Measurements from ENCODE around the gene NDUFB7.
"Not testable (repeated sequence)": the region's sequence is repeated elsewhere in the genome, so short reads cannot be mapped to it uniquely, and the experiment has no call there.

The NDUFB7 gene

DNA sequence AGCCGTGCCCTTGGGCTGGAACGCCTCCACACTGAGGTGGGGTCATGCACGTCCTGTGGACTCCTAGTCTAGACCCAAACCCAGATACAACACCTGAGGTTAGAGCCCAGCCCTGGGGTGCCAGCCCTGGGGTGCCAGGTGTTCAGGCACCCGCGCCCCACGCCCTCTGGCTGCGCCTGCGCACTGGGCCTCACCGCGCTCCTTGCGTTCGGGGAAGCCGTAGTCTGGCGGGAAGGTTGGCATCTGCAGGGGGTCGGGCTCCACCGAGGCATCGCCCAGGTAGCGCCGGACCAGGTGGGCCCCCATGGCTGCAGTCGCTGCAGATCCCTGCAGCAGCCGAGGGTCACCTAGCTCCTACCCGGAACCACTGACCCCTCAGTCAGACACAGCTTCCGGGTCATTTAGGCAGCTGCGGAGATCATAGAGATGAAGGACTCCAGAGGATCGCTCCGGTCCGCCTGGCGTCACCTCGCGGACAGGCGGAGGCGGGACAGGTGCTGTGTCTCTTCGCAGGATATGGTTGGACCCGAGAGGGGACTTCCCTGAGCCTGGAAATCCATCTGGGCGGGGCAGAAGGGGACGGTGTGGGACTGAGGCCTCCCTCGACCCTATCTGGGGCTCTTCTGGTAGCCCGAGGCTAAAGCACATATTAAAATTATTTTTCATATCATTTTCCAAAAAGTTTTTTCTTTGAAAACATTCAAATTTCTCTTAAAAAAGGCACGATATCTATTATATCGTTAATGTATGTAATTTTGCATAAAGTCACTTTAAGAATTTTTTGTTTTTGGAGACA, at the start of gene NDUFB7:
TSS of gene NDUFB7 (minus strand) at position 372 of the 796 bp plus-strand sequence. CDS start at position 306, 66 bp downstream.
- DNase-seq: peak; percentile 95

- no peak for DNase-seq
Measured at GRCh38 chr19:14619404-14619803, 47.5 kb upstream of the NDUFB7 start.

GRCh38 chr19:14616407-14616806, 44.5 kb upstream of the NDUFB7 start:
- DNase-seq: no peak

DNA sequence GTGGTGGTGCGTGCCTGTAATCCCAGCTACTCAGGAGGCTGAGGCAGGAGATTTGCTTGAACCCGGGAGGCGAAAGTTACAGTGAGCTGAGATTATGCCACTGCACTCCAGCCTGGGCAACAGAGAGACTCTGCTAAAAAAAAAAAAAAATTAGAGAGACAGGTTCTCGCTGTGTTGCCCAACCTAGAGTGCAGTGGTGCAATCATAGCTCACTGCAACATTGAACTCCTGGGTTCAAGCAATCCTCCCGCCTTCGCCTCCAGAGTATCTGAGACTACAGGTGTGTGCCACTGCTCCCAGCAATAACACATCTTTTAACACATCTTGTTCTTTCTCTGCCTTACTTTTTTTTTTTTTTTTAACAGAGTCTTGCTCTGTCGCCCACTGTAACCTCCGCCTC, 43.8 kb upstream of the NDUFB7 start:
- no peak for DNase-seq

GRCh38 chr19:14614099-14614412, 42.2 kb upstream of the NDUFB7 start:
- no peak for DNase-seq

DNA sequence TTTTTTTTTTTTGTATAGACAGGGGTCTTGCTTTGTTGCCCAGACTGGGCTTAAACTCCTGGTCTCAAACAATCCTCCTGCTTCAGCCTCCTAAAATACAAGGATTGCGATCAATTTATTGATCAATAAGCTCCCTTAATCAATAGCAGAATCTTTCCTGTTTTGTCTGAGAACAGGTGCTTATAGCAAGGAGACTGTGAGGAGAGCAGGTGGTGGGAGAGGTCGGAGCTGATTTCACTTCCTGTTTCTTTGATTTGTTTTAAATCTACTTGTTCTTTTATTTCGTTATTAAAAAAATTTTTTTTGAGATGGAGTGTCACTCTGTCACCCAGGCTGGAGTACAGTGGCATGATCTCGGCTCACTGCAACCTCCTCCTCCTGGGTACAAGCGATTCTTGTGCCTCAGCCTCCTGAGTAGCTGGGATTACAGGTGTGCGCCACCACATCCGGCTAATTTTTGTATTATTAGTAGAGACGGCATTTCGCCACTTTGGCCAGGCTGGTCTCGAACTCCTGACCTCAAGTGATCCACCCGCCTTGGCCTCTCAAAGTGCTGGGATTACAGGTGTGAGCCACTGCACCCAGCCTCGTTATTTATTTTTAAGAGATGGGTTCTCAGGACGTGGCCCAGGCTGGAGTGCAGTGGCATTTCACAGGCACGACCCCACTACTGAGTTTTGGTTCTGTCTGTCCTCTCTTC, 41.7 kb upstream of the NDUFB7 start:
- DNase-seq: not testable (repeated sequence)

DNA sequence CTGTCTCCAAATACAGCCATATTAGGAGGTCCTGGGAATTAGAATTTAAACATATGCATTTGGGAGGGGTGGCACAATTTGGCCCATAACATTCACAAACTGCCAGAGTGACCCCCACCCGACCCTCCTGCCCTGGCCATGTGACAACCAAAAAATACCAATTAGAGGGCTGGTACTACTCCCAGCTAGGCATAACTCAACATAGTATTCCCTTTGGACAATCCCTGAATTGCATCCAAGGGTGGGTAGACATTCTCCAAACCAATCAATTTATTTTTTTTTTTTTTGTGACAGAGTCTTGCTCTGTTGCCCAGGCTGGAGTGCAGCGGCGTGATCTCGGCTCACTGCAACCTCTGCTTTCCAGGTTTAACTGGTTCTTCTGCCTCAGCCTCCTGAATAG, 40.8 kb upstream of the NDUFB7 start:
- no peak for DNase-seq

- not testable (repeated sequence) for DNase-seq
Measured at GRCh38 chr19:14612242-14612641, 40.4 kb upstream of the NDUFB7 start.

DNA sequence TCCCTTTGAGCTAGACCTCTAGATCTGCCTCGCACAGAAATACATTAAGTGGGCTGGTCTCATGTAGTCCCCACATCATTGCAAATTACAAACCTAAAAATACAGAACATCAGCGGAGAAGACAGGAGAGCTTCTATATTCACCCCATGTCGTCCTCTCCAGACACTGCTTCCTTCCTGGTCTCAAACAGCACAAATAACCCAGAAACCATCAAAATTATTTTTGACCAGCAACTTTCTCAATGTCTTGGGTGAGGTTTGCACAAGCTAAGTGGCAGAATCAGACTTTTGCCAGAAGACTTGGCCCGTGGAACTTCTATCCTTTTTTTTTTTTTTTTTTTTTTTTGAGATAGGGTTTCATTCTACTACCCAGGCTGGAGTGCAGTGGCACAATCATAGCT, 39.2 kb upstream of the NDUFB7 start:
- no peak for DNase-seq

GRCh38 chr19:14606627-14607026, 34.8 kb upstream of the NDUFB7 start:
- DNase-seq: no peak

DNA sequence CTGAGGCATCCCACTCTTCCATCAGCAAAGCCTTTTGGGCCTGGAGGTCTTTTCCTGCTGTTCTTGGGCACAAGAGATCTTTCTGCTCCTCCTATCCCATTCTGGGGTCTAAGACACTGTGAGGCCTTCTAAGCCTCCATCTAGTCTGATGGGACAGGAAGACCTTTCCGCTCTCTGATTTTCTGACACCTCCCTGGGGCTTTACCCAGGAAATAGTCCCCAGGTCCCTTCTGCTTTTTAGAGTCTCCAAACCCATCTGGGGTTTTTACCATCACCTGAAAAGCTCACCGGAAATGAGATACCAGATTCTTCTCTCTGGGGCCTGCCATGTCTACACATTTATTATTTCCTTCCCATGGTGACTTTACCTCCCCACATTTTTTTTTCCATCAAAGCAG, 32.1 kb upstream of the NDUFB7 start:
- no peak for DNase-seq

- no peak for DNase-seq
Measured at GRCh38 chr19:14599548-14600147, 27.8 kb upstream of the NDUFB7 start.

DNA sequence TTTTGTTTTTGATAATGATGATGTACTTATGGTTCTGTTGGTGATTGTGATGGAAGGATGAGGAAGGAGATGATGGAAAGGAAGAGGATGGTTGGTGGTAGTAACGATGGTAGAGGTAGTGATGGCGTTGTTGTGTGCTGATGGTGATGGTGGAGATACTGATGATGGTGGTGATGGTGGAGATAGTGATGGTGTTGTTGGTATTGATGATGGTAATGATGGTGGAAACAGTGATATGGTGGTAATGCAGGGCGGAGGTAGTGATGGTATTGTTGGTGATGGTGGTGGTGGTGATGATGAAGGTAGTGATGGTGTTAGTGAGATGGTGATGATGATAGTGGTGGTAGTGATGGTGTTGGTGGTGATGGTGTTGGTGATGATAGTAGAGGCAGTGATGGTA, 23.7 kb upstream of the NDUFB7 start:
- DNase-seq: no peak

DNA sequence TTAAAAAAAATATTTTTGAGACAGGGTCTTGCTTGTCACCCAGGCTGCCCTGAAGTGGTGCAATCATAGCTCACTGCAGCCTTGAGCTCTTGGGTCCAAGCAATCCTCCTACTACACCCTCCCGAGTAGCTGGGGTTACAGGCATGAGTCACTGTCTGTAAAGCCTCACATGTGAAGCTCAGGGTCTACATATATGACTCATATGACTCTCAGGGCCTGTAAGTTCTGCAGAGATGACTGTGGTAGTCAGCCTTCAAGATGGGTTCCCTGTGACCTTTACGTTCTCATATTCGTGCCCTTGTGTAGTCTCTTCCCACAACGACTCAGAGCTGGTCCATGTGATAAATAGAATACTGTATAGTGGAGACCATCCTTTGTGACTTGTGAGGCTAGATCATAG, 17.6 kb upstream of the NDUFB7 start:
- DNase-seq: not testable (repeated sequence)

GRCh38 chr19:14585187-14585586, 13.3 kb upstream of the NDUFB7 start:
- DNase-seq: not testable (repeated sequence)

- DNase-seq: not testable (repeated sequence)
Measured at GRCh38 chr19:14584372-14584771, 12.5 kb upstream of the NDUFB7 start.

DNA sequence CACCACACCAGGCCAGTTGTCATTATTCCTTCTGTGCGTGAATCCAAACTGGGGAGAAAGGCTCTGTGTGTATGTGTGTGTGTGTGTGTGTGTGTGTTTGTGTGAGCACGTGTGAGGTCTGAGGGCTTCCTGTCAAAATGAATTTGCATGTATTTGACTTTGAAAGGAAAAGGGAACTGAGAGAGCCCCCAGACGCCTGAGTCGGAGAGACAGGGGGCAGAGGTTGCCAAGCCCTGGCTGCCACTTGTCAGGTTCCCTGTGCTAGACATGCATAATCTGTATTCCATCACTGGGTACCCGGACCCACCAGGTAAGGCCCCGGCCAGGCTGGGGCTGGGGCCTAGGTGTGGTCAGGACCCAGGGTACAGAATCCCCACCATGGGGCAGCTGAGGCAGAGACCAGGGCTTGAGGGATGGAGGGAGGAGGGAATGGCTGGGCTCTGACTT, 11.1 kb upstream of the NDUFB7 start, which contains the start of gene CLEC17A:
TSS of gene CLEC17A (plus strand) at position 191 of the 447 bp plus-strand sequence. CDS start at position 268, 77 bp downstream.
- DNase-seq: no peak

GRCh38 chr19:14580623-14581237, 8.9 kb upstream of the NDUFB7 start:
- DNase-seq: no peak

DNA sequence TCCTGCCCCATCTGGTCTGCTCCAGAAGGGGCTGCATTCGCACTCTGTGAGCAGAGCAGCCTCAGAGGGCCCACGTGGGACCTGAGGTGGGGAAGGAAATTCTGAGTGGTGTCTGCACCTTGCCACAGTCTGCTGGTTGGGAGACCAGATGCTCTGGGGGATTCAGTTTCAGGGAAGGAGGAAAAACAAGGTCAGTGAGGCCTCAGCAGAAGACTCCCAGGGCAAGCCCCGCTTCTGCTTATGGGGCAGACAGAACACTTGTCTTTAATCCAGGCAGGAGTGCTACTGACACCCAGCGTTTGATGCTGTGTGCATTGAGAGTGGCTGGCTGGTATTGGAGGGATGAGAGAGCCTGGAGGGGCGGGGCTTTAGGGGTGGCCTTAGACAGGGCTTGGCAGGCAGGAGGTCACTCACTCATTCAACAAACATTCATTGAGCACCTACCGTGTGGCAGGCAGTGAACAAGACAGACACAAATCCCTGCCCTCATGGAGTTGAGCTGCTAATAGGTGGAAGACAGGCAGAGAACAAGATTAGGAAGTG, 6.1 kb upstream of the NDUFB7 start:
- no peak for DNase-seq

- DNase-seq: no peak
Measured at GRCh38 chr19:14577264-14577663, 5.4 kb upstream of the NDUFB7 start.

GRCh38 chr19:14576363-14576762, 4.5 kb upstream of the NDUFB7 start:
- no peak for DNase-seq

DNA sequence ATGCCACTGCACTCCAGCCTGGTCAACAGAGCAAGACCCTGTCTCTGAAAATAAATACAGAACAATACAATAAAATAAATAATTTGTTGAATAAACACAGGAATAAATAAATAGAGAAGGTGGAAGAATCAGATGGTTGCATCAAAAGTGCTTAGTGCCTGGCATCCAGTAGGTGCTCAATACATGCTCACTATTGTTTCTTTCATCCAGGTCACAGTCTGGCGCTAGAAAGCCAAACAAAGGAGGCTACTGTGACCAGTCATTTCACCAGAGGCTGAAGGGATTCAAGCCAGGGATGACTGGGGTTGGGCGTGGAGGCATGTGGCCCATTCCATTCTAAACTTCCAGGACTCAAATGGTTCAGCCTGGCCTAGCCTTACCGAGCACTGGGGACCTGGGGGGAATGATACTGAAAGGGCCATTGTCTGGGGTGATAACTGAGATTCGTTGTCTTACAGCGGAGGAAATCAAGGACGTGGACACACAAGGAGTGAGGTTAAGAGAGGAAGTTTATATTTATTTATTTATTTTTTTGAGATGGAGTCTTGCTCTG, 3.6 kb upstream of the NDUFB7 start:
- no peak for DNase-seq

Measured in NCI-H2029 (cell line).